RWPE1 (cell line): ENCODE data around the gene POSTN.

ENCODE experiments used
- CTCF ChIA-PET: fragments of 350-600 bp; sonication (Branson Sonifier 250); formaldehyde crosslinking; extraction: SDS; loops from one replicate; lab custom pipeline; 2021; lab: Yijun Ruan, JAX
- POLR2A ChIA-PET: fragments of 400-600 bp; formaldehyde crosslinking; extraction: SDS; loops from one replicate; lab custom pipeline; 2020; ENCODE audit warnings: antibody characterized with exemption; ENCODE audit not compliant: low non-redundant PET; lab: Yijun Ruan, JAX
- DNase-seq: peaks from one replicate; pipeline ENCODE4 v3.0.0; 2012; ENCODE audit warnings: low spot score
- H3K27ac ChIP-seq: fragments of 450-650 bp; 2 replicates; pipeline ENCODE4 v1.5.1; 2017
- CTCF ChIP-seq: fragments of 450-650 bp; conservative IDR thresholded peaks from 2 replicates; pipeline ENCODE4 v1.5.1; 2017; ENCODE audit warnings: low read depth, mild to moderate bottlenecking

The POSTN gene

GRCh38 chr13:37616131-37616530 is 17.6 kb upstream of the POSTN start:
- H3K27ac ChIP-seq: no peak overlapping the region
- ChIA-PET CTCF (interaction anchor here (0.6 kb wide), 1 partner anchor 70 kb away, joined by 3 read pairs; no protein-coding TSS in a partner anchor), POLR2A (no interaction called here)
- TF ChIP-seq CTCF: no peak
- DNase-seq: no peak

- H3K27ac ChIP-seq: no peak overlapping the region
- no peak for TF ChIP-seq CTCF
- POLR2A ChIA-PET: no interaction called here
- CTCF ChIA-PET: no interaction called here
- DNase-seq: no peak
Observed at GRCh38 chr13:37615276-37615675, 16.7 kb upstream of the POSTN start.

- no peak for DNase-seq
- H3K27ac ChIP-seq: no peak overlapping the region
- ChIA-PET CTCF (no interaction called here), POLR2A (no interaction called here)
- TF ChIP-seq CTCF: no peak
Observed at GRCh38 chr13:37613638-37614037, 15.1 kb upstream of the POSTN start.

- no peak for DNase-seq
- ChIA-PET CTCF (no interaction called here), POLR2A (no interaction called here)
- no peak for TF ChIP-seq CTCF
- no peak overlapping the region for H3K27ac ChIP-seq
Observed at GRCh38 chr13:37613236-37613635, 14.7 kb upstream of the POSTN start.

- POLR2A ChIA-PET: no interaction called here
- H3K27ac ChIP-seq: no peak overlapping the region
- TF ChIP-seq CTCF: peak; percentile 60
- no peak for DNase-seq
- CTCF ChIA-PET: interaction anchor here (0.7 kb wide), 1 partner anchor 1961 kb away, joined by 4 read pairs; no protein-coding TSS in a partner anchor
Observed at GRCh38 chr13:37608750-37609339, 10.3 kb upstream of the POSTN start.

GRCh38 chr13:37602733-37603381 is 4.3 kb upstream of the POSTN start:
- DNase-seq: peak; percentile 5
- POLR2A ChIA-PET: no interaction called here
- TF ChIP-seq CTCF: peak; percentile 73
- no peak overlapping the region for H3K27ac ChIP-seq
- CTCF ChIA-PET: no interaction called here
